Epithelial cell of proximal tubule (primary cell): Measurements from ENCODE around the gene LTB4R2. TPM values are rescaled to one million over a fixed set of nuclear protein-coding genes. Genes with fewer than 3 reads are reported as not detected.

Experiments used
- DNase-seq: peaks from one replicate; pipeline ENCODE4 v3.0.0-alpha.2; 2011; ENCODE audit warnings: low read depth
- H3K4me3 ChIP-seq: 2 replicates; pipeline ENCODE4 v1.5.1; 2011; ENCODE audit warnings: low read depth, mild to moderate bottlenecking, low read length
- CTCF ChIP-seq: conservative IDR thresholded peaks from 2 replicates; pipeline ENCODE4 v1.5.1; 2012; ENCODE audit warnings: low read depth, mild to moderate bottlenecking, low read length
- total RNA-seq: library from RNA; depleted of rRNA; stranded (reverse); fragments of >200 nt; gene quantifications from 2 replicates; pipeline ENCODE4 v1.2.3, GENCODE V29; 2015

LTB4R2 gene
- total RNA-seq, 1 donor from 2014 or later, result 2.7 TPM

GRCh38 chr14:24342889-24343288 is 32.9 kb downstream of the LTB4R2 start:
- no peak for TF ChIP-seq CTCF
- no peak for DNase-seq
- no peak overlapping the region for H3K4me3 ChIP-seq

GRCh38 chr14:24343795-24344660 is 34.1 kb downstream of the LTB4R2 start:
- no peak overlapping the region for H3K4me3 ChIP-seq
- DNase-seq, result no peak
- no peak for TF ChIP-seq CTCF

GRCh38 chr14:24347134-24347533 is 37.2 kb downstream of the LTB4R2 start:
- no peak for DNase-seq
- no peak for TF ChIP-seq CTCF
- H3K4me3 ChIP-seq, result no peak overlapping the region

- DNase-seq, result no peak
- no peak overlapping the region for H3K4me3 ChIP-seq
- no peak for TF ChIP-seq CTCF
Observed at GRCh38 chr14:24348186-24348585, 38.2 kb downstream of the LTB4R2 start.

- TF ChIP-seq CTCF, result no peak
Observed at GRCh38 chr14:24349742-24350141, 39.8 kb downstream of the LTB4R2 start.

GRCh38 chr14:24351517-24351916 is 41.6 kb downstream of the LTB4R2 start:
- no peak for DNase-seq
- peak; percentile 17 for TF ChIP-seq CTCF
- H3K4me3 ChIP-seq, result no peak overlapping the region

More at GRCh38 chr14:24349742-24350141, 39.8 kb downstream of the LTB4R2 start:
- DNase-seq, result no peak
- H3K4me3 ChIP-seq, result no peak overlapping the region
